ENCODE data around the gene TMA7B.

Gene TMA7B

GRCh38 chr22:39959640-39960447, at the start of gene TMA7B:
TSS of gene TMA7B (plus strand) at chr22:39960397. CDS start at chr22:39964375, 3,978 bp downstream.
- DNase-seq (ENCODE audit: low read depth) = no peak

DNA sequence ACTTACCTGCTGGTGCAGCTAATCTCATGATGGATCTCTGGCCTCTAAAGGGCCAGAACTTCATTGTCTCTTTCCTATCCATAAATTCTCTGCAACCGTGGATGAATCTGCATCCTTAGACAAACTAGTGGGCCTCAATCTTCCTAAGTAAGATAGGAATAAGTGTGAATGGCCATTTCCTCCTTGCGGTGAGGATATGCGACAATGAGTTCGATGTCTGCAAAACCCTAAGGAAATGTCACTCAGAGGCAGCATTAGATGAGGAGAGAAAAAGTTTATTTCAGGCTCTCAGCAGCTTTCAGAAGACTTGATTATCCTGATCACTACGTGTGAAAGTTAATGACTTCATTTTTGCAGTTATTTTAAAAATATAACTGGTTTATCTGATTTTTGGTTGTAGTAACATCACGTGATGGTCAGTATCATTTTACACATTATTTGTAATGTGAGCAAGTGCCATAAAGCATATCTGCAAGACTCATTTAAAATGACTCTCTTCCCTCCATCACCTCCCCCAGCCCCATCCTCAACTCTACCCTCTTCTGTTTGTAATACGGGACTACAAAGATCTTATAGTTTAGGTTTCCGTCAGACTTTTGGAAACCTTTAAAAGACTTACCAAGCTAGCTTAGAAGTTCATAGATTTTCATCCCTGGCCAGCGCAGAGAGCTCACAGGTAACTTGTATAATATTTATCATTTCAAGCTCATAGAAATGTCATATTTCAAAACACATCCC, 49.2 kb upstream of the TMA7B start:
- DNase-seq (ENCODE audit: low read depth) = no peak

DNA sequence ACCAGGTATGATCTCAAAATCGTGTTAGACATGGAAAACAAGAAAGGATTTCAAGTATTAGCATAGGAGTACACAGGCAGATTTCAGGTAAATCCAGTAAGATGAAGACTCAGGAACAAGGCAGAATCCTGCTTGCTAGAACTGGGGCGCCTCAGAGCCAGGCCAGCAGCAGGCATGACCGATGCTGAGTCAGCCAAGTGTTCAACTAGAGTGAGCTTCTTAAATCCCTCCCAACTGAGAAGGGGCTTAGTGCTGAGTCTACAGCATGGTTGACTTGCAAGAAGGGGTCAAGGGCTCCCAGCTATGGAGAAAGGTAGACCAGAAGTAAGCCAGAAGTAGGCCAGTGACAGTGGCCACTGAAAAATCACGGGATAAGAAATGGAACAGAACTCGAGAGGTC, 46.9 kb upstream of the TMA7B start:
- DNase-seq (ENCODE audit: low read depth) = no peak

DNA sequence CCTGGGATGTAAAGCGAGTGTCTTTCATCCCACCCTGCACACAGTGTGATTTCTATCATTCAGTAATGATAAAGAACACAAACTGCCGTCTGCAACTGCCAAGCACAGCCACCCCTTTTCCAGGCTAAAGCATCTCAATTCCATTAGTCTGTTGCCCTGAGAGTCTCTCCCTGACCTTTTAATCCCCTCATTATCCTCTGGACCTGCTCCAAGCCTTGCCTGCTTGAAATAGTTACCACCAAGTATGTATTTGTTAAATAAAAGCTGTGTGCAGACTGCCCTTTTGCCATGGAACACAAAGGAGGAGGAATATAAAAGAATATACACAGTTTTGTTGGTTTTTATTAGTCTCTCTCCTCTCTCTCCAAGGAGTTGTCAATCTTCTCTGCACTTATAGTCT, 46.3 kb upstream of the TMA7B start:
- no peak for DNase-seq (ENCODE audit: low read depth)

- no peak for DNase-seq (ENCODE audit: low read depth)
Measured at GRCh38 chr22:39914584-39914983, 45.6 kb upstream of the TMA7B start.

GRCh38 chr22:39915295-39915726, 44.9 kb upstream of the TMA7B start:
- DNase-seq (ENCODE audit: low read depth) = no peak

DNA sequence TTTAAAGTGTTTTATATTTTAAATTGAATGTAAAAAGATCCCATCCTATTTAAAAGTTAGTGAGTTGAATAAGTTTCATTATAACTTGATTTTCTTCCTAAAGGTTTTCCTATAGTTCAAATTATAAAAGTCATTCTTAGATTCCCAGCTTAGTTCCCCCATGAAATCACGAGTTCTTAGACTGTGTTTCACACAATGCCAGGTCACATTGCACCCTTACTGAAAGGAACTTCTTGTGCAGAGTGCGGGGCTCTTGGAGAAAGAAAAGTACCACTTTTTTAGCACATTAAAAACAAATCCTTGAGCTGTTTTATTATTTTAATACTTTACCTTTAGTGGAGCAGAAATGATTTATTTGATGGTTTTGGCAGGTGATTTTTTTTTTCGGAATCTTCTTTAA, 43.7 kb upstream of the TMA7B start:
- no peak for DNase-seq (ENCODE audit: low read depth)

- DNase-seq (ENCODE audit: low read depth) = no peak
Measured at GRCh38 chr22:39917197-39917643, 43.0 kb upstream of the TMA7B start.

- no peak for DNase-seq (ENCODE audit: low read depth)
Measured at GRCh38 chr22:39917776-39918495, 42.3 kb upstream of the TMA7B start.

DNA sequence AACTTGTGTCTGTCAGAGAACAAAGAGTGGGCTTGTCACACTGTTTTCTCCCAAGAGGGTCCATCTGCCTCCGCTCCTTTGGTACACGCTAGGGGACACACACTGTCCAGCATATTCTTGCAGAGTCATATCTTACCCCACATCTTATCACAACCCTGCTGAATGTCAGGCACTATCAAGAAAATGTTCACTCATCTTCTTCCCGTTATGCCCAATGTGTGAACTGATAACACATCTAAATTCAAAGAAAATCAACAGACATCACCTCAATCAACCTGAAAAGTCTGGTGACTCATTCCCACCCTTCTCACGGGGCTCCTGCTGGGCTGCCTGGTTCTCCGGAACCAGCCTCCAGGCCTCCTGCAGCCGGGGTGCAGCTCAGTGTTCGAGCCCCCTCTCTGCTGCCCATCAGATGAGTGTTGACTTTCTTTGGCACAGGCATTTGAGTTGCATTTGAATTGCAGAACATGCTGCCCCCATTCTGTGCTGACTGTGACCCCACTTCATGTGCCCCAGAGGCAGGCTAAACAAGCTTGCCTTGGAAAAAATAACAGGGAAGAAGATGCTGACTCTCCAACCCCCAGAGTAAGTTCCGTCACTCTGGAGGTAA, 40.0 kb upstream of the TMA7B start:
- peak; percentile 45 for DNase-seq (ENCODE audit: low read depth)

- no peak for DNase-seq (ENCODE audit: low read depth)
Measured at GRCh38 chr22:39923696-39924095, 36.5 kb upstream of the TMA7B start.

DNA sequence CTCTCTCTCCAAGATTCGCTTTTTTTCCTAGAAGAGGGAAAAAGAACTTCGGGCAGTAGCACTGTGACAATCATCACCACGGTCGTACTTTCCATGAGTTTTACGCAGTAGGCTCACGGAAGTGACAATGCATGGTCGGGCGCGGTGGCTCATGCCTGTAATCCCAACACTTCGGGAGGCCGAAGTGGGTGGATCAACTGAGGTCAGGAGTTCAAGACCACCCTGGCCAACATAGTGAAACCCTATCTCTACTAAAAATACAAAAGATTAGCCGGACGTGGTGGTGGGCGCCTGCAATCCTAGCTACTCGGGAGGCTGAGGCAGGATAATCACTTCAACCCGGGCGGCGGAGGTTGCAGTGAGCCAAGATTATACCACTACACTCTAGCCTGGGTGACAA, 35.9 kb upstream of the TMA7B start:
- no peak for DNase-seq (ENCODE audit: low read depth)

GRCh38 chr22:39925273-39925672, 34.9 kb upstream of the TMA7B start:
- DNase-seq (ENCODE audit: low read depth) = no peak

DNA sequence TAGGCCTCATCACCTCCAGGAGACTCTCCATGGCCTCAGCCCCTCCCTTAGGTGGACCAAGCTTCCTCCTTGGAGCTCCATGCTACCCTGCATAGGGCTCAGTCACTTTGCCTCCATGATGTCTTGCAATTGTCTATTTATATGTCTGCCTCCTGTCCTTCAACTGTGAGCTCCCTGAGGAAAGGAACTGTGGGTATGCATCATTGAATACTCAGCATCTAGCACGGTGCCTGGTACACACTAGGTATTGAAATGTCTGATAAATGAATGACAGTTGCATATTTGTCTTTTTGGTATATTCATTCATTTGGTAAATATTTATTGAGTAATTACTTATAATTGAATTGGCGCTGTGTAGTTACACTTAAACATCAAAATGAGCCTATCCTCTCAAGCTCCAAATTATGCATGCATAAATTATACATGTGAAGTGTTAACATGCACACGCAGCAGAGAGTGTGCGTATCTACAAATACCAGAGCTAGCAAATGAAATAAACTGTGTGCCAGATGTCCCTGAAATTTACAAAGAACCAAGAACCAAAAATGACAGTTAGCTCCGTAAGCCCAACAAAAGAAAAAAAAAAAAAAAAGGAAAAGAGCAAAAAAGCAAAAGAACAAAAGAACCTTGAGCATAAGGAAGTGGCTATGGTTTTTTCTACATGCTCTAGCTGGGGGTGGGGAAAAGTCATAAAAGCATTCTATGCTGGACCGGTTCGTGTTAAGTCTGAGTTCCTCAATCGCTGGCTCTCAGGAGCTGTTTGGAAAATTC, 34.1 kb upstream of the TMA7B start:
- DNase-seq (ENCODE audit: low read depth) = no peak

DNA sequence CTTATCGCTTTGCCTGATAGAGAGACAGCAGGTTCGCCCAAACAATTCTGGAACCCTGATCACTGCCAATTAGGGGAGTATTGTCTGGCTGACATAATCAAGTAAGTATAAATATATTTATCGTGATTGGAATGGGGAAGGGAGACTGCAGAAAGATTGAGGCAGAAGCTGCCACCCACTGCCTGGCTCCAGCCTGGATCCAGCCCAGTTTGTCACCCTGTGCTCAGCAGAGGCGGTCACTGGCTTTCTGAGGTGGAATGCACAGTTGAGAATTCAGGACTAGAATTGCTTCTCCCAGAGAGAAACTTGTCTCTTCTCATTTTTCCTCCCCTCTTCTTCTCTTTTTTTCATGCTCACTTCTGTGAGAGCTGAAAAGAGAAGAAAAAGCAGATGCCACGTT, 33.4 kb upstream of the TMA7B start:
- no peak for DNase-seq (ENCODE audit: low read depth)

GRCh38 chr22:39927544-39927943, 32.7 kb upstream of the TMA7B start:
- no peak for DNase-seq (ENCODE audit: low read depth)

DNA sequence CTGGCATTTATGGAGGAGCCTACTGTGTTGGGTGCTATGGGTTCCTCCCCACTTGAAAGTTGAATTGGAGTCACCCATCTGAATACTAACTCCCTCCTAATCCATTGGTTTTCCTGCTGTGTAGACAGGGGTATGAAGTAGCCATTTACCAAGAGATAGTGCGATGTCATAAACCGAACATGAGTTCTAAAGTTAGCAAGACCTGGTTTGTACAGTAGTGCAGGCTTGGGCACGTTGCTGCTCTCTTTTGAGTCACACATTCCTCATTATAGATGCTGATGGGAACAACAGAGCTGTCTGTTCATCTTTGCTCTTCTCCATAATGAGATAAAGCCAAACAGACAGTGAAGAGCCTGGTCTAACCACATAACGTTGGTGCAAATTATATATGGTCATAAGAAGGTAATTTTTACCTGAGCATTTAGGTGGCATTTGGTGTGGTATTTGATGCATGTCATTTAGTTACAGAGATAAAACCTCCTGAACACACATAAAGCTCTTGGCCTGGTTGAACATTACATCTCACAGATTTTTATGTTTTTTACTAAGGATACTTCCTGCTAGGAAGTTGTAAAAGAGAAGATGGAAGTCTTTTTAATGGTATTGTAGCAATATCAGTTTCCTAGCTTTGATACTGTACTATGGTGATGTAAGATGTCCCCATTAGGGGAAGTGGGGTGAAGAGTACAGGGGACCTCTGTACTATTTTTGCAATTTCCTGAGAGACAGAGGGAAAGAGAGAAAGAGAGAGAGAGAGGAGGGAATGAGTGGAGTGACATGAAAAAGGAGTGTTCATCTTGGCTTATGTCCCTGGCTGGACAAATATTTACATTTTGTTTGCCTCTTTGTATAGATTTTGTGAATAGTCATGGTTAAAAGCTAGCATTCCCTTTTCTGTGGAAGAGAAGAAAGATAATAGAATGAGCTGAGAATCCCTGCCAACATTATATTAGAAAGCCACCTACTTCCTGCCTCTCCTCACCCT, 31.4 kb upstream of the TMA7B start:
- DNase-seq (ENCODE audit: low read depth) = no peak

DNA sequence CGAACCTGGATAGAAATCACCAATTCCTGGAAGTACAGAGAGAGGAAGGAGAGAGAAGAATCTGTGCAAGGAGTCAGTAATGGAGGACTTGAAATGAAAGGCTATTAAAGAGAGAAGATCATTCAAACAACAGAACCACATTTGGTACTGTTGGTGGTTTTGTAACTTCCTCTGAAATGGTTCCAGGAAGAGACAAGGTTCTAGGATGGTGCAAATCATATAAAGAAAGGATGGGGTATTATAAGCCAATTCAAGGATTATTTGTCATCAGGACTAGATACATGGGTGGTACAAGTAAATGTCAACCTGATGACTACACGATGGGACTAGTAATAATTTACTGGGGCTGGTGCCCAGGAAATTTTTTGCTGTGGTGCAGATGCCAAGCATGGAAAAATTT, 28.9 kb upstream of the TMA7B start:
- DNase-seq (ENCODE audit: low read depth) = no peak

DNA sequence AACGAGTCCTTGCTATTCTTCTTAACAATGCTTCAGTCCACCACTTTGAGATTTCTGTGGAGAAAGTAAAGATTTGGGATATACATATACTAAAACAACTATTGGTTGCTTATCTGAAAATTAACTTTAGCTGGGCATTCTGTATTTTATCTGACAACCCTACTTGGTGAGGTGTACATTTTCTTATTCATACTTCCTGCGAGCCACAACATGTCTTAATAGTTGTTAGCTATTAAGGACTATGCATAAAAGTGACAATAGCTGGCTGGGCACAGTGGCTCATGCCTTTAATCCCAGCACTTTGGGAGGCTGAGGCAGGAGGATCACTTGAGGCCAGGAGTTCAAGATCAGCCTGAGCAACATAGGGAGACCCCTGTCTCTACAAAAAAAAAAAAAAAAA, 28.0 kb upstream of the TMA7B start:
- no peak for DNase-seq (ENCODE audit: low read depth)

- no peak for DNase-seq (ENCODE audit: low read depth)
Measured at GRCh38 chr22:39932918-39933649, 27.1 kb upstream of the TMA7B start.

All from activated gamma-delta T cell treated with anti-CD3 and anti-CD28 coated beads, Interleukin-2, amount 50 U/mL, for 16 hours (primary cell).